SK-N-DZ (cell line): ENCODE results near the gene COL17A1. TPM values are rescaled to one million over a fixed set of nuclear protein-coding genes. Genes with fewer than 3 reads are reported as not detected.

Experiments
- DNase-seq: peaks from one replicate; pipeline ENCODE4 v3.0.0-alpha.2; 2015; ENCODE audit warnings: low spot score
- polyA plus RNA-seq, 2 experiments: library from polyadenylated mRNA; depleted of rRNA; stranded (reverse); fragments of >200 nt; gene quantifications; 2 replicates each; pipeline ENCODE4 v1.2.3, GENCODE V29; 2014

Gene COL17A1
- not detected in 2 replicates for polyA plus RNA-seq (2014; cell fraction: cytosol; rRNA removed)
- 0.38 and 0.46 TPM in 2 replicates for polyA plus RNA-seq (2014; cell fraction: nucleus; rRNA removed)

GRCh38 chr10:104085801-104086400 lies at the start of gene COL17A1:
Gene COL17A1 (minus strand): TSS chr10:104085880. CDS start chr10:104080673, 5,207 bp downstream.
- DNase-seq = no peak

- no peak for DNase-seq
Observed at GRCh38 chr10:104130041-104130440, 44.4 kb upstream of the COL17A1 start.

DNA sequence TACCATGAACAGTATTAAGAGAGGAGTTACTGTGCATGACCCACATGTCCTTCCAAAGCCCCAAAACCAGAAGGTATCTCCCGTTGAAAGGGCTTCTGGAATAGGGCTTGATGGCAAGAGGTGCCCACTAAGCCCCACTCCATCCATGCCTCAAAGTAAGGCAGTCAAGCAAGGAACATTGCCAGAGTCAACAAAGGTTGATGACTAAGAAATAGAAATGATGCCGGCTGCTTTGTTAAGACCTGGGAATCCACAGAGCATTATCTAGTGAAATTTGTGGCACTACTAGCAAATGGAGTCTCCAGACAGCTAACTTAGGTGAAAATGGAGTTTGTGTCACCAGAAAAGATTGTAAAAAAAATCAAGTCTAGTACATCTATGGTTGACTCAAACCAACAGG lies 42.5 kb upstream of the COL17A1 start:
- DNase-seq = no peak

DNA sequence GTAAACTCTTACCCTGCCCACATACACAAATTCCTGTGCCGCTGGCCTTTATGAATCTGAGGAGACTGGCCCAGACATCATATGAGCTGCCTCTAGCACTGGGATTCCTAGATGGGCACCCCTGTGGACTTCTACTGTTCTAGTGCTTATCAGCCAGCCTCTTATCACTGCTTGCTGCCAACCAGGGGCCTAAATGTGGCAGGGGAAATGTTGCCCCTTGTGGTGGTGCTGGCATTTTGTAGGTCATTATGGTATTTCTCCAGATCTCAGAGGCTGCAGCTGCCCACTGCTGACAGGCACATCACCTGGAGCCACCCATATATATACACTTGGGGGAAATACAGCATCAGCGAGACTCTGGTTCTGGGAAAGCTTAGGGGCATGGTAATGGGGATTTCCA lies 41.7 kb upstream of the COL17A1 start:
- no peak for DNase-seq

- no peak for DNase-seq
Observed at GRCh38 chr10:104123397-104123796, 37.7 kb upstream of the COL17A1 start.

DNA sequence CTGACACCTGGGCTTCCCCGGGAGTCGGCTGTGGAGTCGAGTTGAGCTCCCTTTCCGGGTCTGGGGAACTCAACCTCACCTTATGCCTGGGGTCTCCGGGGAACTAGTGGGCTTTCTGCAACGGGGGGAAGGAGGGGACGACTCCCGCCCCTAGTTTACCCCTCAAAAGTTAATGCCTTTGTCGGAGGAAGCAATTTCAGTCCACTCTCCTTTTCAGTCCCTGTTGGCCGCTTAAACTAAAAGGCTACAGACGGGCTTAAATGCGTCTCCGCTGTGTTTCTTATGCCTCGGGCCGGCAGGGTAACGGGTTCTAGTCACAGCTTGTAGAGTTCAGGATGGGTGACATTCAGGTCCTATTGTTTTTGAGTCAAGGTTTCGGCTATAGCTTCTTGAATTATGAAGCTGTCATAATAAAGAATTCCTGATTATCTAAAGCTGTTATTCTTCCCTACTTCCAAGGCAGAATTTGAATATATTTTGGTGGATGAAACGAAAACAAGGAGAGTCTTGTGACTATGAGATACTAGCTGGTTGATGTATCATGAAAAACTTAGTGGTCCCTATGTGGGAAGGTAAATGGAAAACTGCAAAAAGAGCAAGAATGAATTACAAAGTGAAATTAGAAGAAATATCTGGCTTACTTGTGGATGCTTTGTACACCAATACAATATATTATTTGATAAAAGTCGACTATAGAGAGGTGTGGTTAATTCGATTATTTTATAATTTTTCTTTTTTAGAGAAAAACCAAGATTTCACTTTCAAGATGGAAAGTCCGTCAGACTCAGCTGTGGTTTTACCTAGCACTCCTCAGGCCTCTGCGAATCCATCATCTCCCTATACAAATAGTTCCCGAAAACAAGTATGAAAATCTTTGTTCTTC lies 36.8 kb upstream of the COL17A1 start:
- DNase-seq = no peak

- peak; percentile 97 for DNase-seq
Observed at GRCh38 chr10:104121485-104122224, 36.0 kb upstream of the COL17A1 start, which contains the start of gene SFR1. Gene SFR1 (plus strand): TSS chr10:104122171. CDS start chr10:104122184, 13 bp downstream.

- DNase-seq = peak; percentile 23
Observed at GRCh38 chr10:104120903-104121484, 35.3 kb upstream of the COL17A1 start.

DNA sequence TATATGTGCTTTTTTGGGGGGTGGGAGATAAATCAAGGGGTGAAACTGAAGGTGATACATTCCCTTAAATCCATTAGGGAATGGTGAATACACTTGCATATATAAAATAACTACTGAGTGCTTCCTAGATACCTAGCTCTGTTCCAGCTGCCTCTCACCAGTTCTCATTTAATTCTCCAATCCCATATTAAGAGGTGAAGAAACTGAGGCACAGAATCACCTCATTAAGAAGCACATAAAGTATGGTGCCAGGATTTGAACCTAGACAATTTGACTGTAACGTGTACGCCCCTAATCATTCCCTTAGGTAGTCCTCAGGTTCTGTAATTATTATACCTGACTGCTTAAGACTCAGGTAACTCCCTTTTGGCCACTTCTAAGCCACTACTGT lies 34.8 kb upstream of the COL17A1 start:
- DNase-seq = no peak

- no peak for DNase-seq
Observed at GRCh38 chr10:104119996-104120395, 34.3 kb upstream of the COL17A1 start.

- no peak for DNase-seq
Observed at GRCh38 chr10:104117839-104118323, 32.2 kb upstream of the COL17A1 start.

- DNase-seq = no peak
Observed at GRCh38 chr10:104113376-104113956, 27.8 kb upstream of the COL17A1 start.

DNA sequence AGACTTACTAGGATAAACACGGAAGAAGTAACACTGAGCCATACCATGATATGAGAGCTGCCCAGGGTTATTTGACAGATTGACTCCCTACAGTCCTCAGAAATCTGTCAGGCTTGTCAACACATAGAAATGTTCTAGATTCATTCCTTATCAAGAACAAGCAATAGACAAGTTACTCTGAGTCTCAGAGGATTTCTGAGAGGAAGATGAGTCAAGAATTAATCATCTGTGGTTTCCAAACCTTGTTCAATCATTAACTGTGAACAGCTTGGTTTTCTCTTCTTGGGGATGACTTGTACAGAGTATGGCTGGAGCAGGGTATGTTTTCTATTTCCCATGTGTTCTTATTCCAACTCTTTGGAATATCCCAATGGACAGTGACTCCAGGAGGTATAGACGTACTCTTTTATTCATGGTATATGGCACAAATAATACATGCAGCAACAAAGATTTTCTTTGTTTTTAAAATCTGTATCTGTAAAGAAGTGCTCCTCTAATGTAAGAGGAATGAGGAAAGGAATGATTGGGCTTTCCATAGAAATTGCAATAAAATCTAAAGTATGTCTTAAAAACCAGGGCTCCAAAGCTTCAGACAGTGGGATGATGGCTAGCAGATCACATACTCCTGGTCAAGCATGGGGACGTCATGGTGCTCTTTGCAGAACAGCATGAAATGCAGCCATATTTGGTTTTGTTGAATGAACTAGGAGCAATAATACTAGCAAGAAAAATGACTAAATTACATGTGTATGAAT lies 24.4 kb upstream of the COL17A1 start:
- no peak for DNase-seq

DNA sequence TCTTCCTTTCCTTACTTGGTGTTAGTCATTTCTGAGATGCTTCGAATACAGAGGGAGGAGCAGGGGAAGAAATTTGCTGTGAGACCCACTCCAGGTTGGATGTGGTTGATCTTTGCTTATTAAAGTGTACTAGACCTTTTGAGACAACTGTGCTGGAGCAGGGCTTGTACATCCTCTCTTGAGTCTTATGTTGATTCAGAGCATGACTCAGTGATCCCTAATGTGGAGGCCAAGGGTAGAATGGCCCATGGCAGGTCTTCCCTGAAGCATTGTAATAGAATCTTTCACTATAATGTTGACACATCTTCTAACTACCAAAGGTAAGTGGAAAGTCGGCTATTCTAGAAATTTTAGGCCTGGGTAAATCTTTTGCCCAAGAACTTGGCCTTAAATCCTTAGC lies 19.2 kb upstream of the COL17A1 start:
- DNase-seq = no peak

DNA sequence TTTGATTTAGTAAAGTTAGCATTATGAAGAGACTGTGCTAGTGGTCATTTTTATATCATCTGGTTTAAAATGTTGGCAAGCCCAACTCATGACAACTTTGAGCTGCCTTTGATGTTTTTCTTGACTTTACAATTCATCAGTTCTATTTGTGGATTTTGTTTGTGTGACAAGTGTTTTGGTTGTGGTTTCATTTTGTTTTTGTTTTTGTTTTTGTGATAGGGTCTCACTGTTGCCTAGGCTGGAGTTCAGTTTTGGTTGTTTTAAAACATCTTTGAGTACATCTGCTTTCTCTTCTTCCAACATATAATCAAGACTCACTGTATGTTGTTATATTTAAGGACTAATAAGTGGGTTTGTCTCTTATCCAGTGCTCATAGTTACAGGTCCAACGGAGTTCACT lies 18.7 kb upstream of the COL17A1 start:
- DNase-seq = no peak

GRCh38 chr10:104103956-104104355 lies 18.3 kb upstream of the COL17A1 start:
- no peak for DNase-seq

DNA sequence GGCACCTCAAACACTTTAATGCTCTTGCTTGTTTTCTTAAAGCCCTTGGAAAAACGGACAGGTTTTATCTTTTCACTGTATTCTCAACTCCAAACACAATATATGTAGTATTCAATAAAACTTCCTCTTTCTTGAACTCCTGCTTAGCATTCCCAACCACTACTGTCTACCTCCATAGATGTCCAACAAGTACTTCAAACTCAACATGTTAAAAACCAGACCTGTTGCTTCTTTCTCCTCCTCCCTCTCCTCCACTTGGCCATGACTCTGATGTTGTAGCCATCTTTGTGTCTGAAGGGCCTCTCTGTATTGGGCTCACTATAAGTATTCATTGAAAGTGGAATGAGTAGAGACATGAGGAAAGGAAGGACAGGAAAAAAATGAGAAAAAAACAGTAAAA lies 16.2 kb upstream of the COL17A1 start:
- DNase-seq = no peak

DNA sequence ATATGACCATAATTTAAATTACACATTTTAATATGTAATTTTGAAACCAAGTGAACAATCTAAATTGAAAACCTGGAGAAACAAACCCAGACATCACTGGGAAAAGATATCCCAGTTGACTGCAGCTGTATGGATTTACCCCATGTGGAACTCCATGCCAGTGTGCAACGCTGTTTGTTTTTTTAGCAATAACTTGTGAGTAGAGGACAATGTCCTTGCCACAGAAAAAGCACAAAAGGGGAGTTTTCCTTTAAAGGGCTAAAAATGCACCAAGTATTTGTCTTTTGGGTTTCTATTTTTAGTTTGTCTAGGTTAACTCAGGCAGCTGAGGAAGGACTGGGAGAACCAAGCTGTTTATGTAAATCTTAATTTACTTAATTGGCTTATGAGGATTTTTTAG lies 15.1 kb upstream of the COL17A1 start:
- no peak for DNase-seq

- no peak for DNase-seq
Observed at GRCh38 chr10:104099941-104100340, 14.3 kb upstream of the COL17A1 start.

DNA sequence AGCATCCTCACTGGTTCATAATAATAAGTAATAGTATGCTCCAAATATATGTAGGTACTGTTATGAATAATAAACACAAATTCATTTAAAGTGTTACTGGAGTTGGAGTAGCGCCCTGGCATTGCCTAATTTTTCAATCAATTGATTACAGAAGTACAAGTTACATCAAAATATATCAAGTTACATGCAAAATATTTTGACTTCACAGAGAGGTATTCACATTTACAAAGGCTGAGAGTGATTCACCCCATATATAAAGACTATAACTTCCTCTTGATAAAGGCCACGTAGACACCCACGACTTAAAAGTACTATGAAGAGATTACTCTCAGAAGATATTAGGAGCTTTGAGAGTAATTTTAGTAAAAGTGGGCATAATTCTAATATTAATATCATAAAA lies 13.6 kb upstream of the COL17A1 start:
- DNase-seq = no peak
